ENCODE measurements around the gene PADI2.

DNA sequence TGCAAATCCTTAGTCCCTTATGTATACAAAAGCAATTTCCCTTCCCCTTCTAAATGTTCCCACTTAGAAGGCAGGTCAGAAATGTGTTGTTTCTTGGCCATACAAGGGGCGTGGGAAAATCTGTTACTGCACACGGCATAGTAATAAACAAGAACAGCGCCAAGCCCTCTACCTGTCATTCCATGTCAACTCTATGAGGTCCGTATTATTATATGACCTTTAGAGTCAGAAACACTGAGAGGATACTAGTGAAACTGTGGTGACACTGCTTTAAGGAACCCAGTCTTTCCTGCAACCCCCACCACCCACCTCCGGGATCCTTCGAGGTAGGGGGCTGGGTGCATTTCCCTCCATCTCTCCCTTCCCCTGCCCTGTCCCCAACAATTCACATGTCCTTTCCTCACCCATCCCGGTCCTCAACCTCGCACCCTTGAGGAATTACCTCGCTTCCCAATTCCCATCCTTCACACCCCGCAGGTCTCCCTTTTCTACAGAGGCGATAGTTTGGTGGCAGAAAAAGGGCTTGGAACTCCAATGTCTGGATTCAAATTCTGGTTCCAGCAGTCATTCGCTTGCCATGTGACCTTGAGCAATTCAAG is 66.1 kb downstream of the PADI2 start:
- TF ChIP-seq POLR2AphosphoS5 (IDR thresholded peaks at IDR 0.05) (no peak), EP300 (IDR thresholded peaks at IDR 0.05) (no peak)
- TF ChIP-seq, protein P1, sequence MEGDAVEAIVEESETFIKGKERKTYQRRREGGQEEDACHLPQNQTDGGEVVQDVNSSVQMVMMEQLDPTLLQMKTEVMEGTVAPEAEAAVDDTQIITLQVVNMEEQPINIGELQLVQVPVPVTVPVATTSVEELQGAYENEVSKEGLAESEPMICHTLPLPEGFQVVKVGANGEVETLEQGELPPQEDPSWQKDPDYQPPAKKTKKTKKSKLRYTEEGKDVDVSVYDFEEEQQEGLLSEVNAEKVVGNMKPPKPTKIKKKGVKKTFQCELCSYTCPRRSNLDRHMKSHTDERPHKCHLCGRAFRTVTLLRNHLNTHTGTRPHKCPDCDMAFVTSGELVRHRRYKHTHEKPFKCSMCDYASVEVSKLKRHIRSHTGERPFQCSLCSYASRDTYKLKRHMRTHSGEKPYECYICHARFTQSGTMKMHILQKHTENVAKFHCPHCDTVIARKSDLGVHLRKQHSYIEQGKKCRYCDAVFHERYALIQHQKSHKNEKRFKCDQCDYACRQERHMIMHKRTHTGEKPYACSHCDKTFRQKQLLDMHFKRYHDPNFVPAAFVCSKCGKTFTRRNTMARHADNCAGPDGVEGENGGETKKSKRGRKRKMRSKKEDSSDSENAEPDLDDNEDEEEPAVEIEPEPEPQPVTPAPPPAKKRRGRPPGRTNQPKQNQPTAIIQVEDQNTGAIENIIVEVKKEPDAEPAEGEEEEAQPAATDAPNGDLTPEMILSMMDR (IDR thresholded peaks at IDR 0.05): no peak

Measured in stomach (tissue), 4 donors.